ENCODE measurements around the gene MRPL9.

GRCh38 chr1:151711951-151712350, 51.3 kb downstream of the MRPL9 start:
- TF ChIP-seq CTCF (IDR thresholded peaks at IDR 0.05; ENCODE audit: insufficient read depth, low read depth, low read length) (no peak), EZH2 (IDR thresholded peaks at IDR 0.05; ENCODE audit: insufficient read depth, low read length) (no peak)

All from astrocyte (in vitro differentiated cells and primary cell).